Measurements from ENCODE around the gene NXF1.

DNA sequence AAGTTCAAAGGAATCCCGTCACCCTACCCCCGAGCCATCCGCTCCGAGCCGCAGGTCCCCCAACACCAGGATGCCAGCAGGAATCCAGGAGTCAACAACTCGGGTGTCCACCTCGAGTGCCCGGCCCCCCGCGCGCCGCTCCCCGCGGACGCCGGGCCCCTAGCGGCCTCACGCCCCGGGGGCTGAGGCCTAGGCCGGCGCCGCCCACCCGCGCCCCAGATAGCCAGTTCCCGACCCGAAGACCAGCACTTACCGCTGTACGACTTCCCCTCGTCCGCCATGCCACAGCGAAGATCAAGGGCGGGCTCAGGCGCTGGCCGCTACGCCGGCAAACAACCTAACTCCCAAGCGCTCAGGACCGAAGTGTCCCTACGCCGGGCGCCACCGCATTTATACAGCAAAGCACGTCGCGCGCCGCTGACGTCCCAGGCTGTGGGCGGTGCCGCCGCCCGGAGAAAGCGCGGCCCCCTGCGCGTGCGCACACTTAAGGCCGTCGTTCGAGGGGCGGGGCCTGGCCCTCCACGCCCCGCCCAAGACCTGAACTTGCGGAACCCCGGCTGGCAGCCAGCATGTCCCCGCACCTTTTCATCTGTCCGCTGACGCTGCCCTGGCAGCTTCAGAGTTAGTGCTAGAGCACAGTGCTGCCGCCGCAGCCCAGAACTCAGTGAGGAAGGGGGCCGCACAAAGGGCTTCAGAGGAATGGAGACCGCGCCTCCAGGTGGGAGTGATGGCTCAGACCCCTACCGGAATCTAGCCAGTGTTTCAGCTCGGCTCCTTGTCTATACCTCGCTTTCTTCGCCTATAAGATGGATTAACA lies at the start of gene NXF1:
- TF ChIP-seq, protein P1, sequence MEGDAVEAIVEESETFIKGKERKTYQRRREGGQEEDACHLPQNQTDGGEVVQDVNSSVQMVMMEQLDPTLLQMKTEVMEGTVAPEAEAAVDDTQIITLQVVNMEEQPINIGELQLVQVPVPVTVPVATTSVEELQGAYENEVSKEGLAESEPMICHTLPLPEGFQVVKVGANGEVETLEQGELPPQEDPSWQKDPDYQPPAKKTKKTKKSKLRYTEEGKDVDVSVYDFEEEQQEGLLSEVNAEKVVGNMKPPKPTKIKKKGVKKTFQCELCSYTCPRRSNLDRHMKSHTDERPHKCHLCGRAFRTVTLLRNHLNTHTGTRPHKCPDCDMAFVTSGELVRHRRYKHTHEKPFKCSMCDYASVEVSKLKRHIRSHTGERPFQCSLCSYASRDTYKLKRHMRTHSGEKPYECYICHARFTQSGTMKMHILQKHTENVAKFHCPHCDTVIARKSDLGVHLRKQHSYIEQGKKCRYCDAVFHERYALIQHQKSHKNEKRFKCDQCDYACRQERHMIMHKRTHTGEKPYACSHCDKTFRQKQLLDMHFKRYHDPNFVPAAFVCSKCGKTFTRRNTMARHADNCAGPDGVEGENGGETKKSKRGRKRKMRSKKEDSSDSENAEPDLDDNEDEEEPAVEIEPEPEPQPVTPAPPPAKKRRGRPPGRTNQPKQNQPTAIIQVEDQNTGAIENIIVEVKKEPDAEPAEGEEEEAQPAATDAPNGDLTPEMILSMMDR (conservative IDR thresholded peaks at IDR 0.05; ENCODE audit: low read length): no peak; the same call in 1 of the 2 replicates
- TF ChIP-seq EZH2phosphoT487 (IDR thresholded peaks at IDR 0.05; ENCODE audit: borderline replicate concordance): no peak

All from Loucy (cell line).